Omental fat pad (tissue), 4 donors: ENCODE measurements around the gene GAS2. TPM values are rescaled to one million over a fixed set of nuclear protein-coding genes. Genes with fewer than 3 reads are reported as not detected.

Source experiments
- ATAC-seq: fragments of 150-250 bp; one replicate; pipeline ENCODE4 v1.9.1; 2016; ENCODE audit warnings: mild to moderate bottlenecking, moderate library complexity; ENCODE audit not compliant: low FRiP score
- DNase-seq: peaks from one replicate; pipeline ENCODE4 v3.0.0-alpha.2; 2019; ENCODE audit warnings: low spot score
- CTCF ChIP-seq, 3 donors: fragments of 450-650 bp; IDR thresholded peaks; one replicate each; pipeline ENCODE4 v1.5.1; 2016 to 2017; ENCODE audit warnings: antibody characterized with exemption in 3 of 3, mild to moderate bottlenecking in 3 of 3, moderate library complexity in 2 of 3
- total RNA-seq, 4 donors: library from RNA; depleted of rRNA; stranded (reverse); fragments of >200 nt; gene quantifications; one replicate each; pipeline ENCODE4 v1.1.0, GENCODE V29; 2016

Gene GAS2
- total RNA-seq, 4 donors from 2014 or later: 0.63 to 4.9 (median 2.5) TPM

GRCh38 chr11:22764735-22765134 is 98.3 kb downstream of the GAS2 start:
- ATAC-seq (no peak), DNase-seq (no peak)
- TF ChIP-seq CTCF (IDR thresholded peaks at IDR 0.05): no peak

DNA sequence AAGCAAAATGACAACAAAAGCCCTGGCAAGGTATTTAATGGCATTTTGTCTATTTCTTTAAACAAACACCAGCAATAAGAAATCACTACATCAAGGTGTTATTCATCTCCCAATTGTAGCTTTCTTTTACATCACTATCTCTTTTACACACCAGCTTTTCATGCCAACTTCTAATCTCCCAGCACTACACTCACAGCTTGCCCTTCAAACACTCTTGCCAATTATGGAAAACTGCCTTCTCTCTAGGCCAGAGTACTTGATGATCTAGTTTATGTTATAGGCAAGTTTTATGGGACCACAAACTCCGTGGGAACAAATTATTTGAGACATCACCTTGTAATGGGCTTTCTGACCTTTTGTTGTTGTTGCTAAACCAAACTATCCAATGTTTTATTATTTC is 101.9 kb downstream of the GAS2 start:
- TF ChIP-seq CTCF (IDR thresholded peaks at IDR 0.05): no peak
- no peak for ATAC-seq

DNA sequence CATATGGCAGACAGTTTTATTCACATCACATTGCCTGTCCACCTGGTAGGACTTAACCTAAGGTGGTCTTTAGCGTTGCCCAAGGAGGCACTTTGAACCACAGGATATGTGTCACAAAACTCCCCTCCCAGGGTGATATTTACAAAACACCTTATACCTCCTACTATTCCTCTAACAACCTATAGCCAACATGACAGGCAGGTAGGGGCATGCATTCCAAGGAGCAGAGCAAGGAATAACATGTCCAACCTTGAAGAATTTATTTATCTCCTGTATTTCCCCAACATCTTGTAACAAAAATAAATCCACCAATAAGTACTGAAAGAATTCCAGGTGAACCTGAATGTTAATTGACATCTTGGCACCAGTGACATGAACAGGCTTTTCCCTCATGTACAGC is 102.7 kb downstream of the GAS2 start:
- no peak for TF ChIP-seq CTCF (IDR thresholded peaks at IDR 0.05)
- ATAC-seq: no peak

More for the DNA sequence above, 101.9 kb downstream of the GAS2 start:
- DNase-seq: no peak

DNA sequence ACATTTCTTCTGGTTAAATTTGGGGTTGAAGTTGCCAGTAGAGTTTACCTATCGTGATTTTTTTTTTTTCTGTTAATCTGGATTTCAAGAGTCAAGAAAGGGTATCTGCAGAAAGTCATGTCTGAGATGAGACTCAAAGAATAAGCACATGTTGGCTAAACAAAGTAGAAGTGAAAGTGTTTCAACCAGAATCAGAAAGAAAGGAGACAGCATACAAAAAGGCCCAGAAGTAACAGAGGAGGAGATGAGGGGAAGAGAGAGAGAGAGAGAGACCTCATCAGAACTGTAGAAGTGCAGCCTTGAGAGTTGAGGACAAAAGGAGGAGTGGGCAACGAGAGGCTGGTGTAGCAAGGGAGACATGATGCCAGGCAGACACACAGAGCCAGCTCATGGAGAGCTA is 108.3 kb downstream of the GAS2 start:
- no peak for TF ChIP-seq CTCF (IDR thresholded peaks at IDR 0.05)
- no peak for ATAC-seq
- no peak for DNase-seq

More for the DNA sequence above, 102.7 kb downstream of the GAS2 start:
- DNase-seq: no peak

DNA sequence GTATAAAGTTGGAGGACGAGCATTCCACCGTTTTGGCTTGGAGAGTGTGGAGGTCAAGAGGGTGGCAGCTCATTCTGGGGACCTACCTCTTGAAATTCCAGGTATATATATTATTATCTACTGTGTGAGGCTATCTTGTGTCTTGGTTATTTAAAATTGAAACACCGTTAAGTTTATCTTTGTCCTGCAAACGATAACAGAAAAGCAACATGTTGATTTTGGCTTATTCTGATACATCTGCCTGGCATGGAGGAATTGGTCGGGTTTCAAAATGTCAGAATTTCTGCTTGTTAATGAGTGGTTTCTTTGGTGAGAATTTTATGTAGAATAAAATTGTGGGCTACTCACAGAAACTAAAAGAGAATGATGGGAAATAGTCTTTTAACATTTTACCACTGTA is 108.8 kb downstream of the GAS2 start:
- DNase-seq: no peak
- no peak for TF ChIP-seq CTCF (IDR thresholded peaks at IDR 0.05)

GRCh38 chr11:22778642-22779041 is 112.2 kb downstream of the GAS2 start:
- ATAC-seq (no peak), DNase-seq (no peak)
- TF ChIP-seq CTCF (IDR thresholded peaks at IDR 0.05): no peak

More for the DNA sequence above, 108.8 kb downstream of the GAS2 start:
- ATAC-seq: no peak

GRCh38 chr11:22779850-22780249 is 113.4 kb downstream of the GAS2 start:
- DNase-seq (no peak), ATAC-seq (no peak)
- no peak for TF ChIP-seq CTCF (IDR thresholded peaks at IDR 0.05)
